Placental epithelial cell (primary cell): ENCODE results near the gene C6orf118. TPM values are rescaled to one million over a fixed set of nuclear protein-coding genes. Genes with fewer than 3 reads are reported as not detected.

ENCODE experiments used
- total RNA-seq: library from RNA; depleted of rRNA; stranded (reverse); fragments of >200 nt; gene quantifications from 2 replicates; pipeline ENCODE4 v1.2.3, GENCODE V29; 2012

C6orf118 gene
- total RNA-seq: not detected in 2 replicates

GRCh38 chr6:165308926-165309731 is at the start of gene C6orf118:
C6orf118 (minus strand) TSS chr6:165309605; CDS start chr6:165309586, 19 bp downstream.

